Gastrocnemius medialis (tissue), 4 donors: ENCODE results near the gene PARD6G.

Experiments
- CTCF ChIP-seq, 5 experiments: fragments of 450-650 bp in 3 of 5; fragments of 200-600 bp in 2 of 5; sonication (generic) in 2 of 5; IDR thresholded peaks in 4 of 5; conservative IDR thresholded peaks in 1 of 5; 1 replicate in 4 of 5; 2 replicates in 1 of 5; pipeline ENCODE4 v1.5.1; 2016 to 2019; ENCODE audit warnings: antibody characterized with exemption in 5 of 5, mild to moderate bottlenecking in 3 of 5, moderate library complexity in 3 of 5
- POLR2A ChIP-seq, 2 donors: fragments of 450-650 bp; IDR thresholded peaks; one replicate each; pipeline ENCODE4 v1.6.1; 2017; ENCODE audit warnings: antibody characterized with exemption in 2 of 2, mild to moderate bottlenecking in 2 of 2, moderate library complexity in 2 of 2

GRCh38 chr18:80108121-80108536 lies 139.2 kb downstream of the PARD6G start:
- TF ChIP-seq CTCF (IDR thresholded peaks at IDR 0.05 in 4 of 5, conservative IDR thresholded peaks at IDR 0.05 in 1 of 5), result no peak
- TF ChIP-seq POLR2A (IDR thresholded peaks at IDR 0.05), result no peak
